22Rv1 (cell line): ENCODE data around the gene GATB.

Source experiments
- CTCF ChIP-seq: fragments of 450-650 bp; IDR thresholded peaks from 2 replicates; pipeline ENCODE4 v1.5.1; 2017; ENCODE audit warnings: mild to moderate bottlenecking
- ZFX ChIP-seq: fragments of 450-650 bp; IDR thresholded peaks from 2 replicates; pipeline ENCODE4 v1.6.1; 2017; ENCODE audit warnings: antibody characterized with exemption, borderline replicate concordance

GRCh38 chr4:151669990-151670389, 90.8 kb downstream of the GATB start:
- no peak for TF ChIP-seq CTCF
- TF ChIP-seq ZFX = no peak
